ENCODE results near the gene EHMT1. TPM values are rescaled to one million over a fixed set of nuclear protein-coding genes. Genes with fewer than 3 reads are reported as not detected.
"Not testable (repeated sequence)": the region's sequence is repeated elsewhere in the genome, so short reads cannot be mapped to it uniquely, and the experiment has no call there.

Gene EHMT1
- total RNA-seq, 4 donors from 2014 or later: 77.1 to 149 (median 86.6) TPM

GRCh38 chr9:137723783-137724445, 105.1 kb downstream of the EHMT1 start:
- no peak for DNase-seq (ENCODE audit: low spot score in 2 of 2)
- H3K9me3 ChIP-seq: no peaks in the 10 kb centered on the region
- no peak for TF ChIP-seq EP300 (IDR thresholded peaks at IDR 0.05)
- TF ChIP-seq POLR2AphosphoS5 (IDR thresholded peaks at IDR 0.05): no peak
- TF ChIP-seq POLR2A (IDR thresholded peaks at IDR 0.05): no peak
- TF ChIP-seq CTCF (IDR thresholded peaks at IDR 0.05): no peak
- H3K4me1 ChIP-seq: peaks cover 4% of the 10 kb centered on the region
- peaks cover 39% of the 10 kb centered on the region for H3K36me3 ChIP-seq
- H3K27me3 ChIP-seq: no peaks in the 10 kb centered on the region
- H3K4me3 ChIP-seq: no peak overlapping the region
- peak overlapping the region; percentile 26 for H3K27ac ChIP-seq
- 85% methylated on average over 14 of the region's 15 CpGs for WGBS

DNA sequence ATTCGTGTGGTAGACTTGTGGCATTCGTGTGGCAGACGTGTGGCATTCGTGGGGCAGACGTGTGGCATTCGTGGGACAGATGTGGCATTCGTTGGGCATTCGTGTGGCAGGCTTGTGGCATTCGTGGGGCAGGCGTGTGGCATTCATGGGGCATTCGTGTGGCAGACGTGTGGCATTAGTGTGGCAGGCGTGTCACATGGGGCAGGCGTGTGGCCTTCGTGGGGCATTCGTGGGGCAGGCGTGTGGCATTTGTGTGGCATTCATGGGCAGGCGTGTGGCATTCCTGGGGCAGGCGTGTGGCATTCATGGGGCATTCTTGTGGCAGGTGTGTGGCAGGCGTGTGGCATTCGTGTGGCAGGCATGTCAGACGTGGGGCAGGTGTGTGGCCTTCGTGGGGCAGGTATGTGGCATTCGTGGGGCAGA, 106.0 kb downstream of the EHMT1 start:
- no peaks in the 10 kb centered on the region for H3K27me3 ChIP-seq
- H3K4me3 ChIP-seq: no peak overlapping the region
- no peak for DNase-seq (ENCODE audit: low spot score in 2 of 2)
- no peaks in the 10 kb centered on the region for H3K9me3 ChIP-seq
- H3K27ac ChIP-seq: no peak overlapping the region
- H3K36me3 ChIP-seq: peaks cover 38% of the 10 kb centered on the region
- H3K4me1 ChIP-seq: peaks cover 4% of the 10 kb centered on the region
- TF ChIP-seq CTCF (IDR thresholded peaks at IDR 0.05) (no peak), EP300 (IDR thresholded peaks at IDR 0.05) (no peak), POLR2A (IDR thresholded peaks at IDR 0.05) (no peak), POLR2AphosphoS5 (IDR thresholded peaks at IDR 0.05) (no peak)
- 93% methylated on average over 22 of the region's 24 CpGs for WGBS

DNA sequence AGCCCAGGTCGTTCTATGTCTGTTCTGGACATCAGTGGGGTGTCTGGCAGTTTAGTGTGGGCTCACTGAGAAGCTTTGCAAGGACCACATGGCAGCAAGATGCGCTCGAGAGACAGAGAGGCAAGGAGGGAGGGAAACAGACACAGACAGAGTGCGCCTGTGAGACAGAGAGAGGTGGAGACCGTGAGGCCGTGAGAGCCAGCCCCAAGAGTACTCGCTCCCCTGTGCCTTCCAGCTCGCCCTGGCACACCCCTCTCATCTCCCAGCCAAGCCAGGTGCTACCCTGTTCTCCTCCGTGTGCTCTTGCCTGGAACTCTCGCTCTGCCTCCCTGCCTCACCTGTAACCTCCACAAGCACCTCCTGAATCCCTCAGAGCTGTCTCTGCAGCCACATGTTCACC, 106.8 kb downstream of the EHMT1 start:
- peaks cover 40% of the 10 kb centered on the region for H3K36me3 ChIP-seq
- H3K9me3 ChIP-seq: no peaks in the 10 kb centered on the region
- no peak for DNase-seq (ENCODE audit: low spot score in 2 of 2)
- H3K27ac ChIP-seq: no peak overlapping the region
- no peak for TF ChIP-seq POLR2A (IDR thresholded peaks at IDR 0.05)
- no peak for TF ChIP-seq POLR2AphosphoS5 (IDR thresholded peaks at IDR 0.05)
- TF ChIP-seq CTCF (IDR thresholded peaks at IDR 0.05): no peak
- no peak for TF ChIP-seq EP300 (IDR thresholded peaks at IDR 0.05)
- H3K4me1 ChIP-seq: peaks cover 2% of the 10 kb centered on the region
- no peak overlapping the region for H3K4me3 ChIP-seq
- H3K27me3 ChIP-seq: no peaks in the 10 kb centered on the region
- 88% methylated on average over 10 of the region's 10 CpGs for WGBS

GRCh38 chr9:137726336-137726735, 107.5 kb downstream of the EHMT1 start:
- H3K4me3 ChIP-seq; H3K9me3 ChIP-seq; H3K27me3 ChIP-seq; DNase-seq (ENCODE audit: low spot score in 2 of 2); H3K4me1 ChIP-seq; H3K27ac ChIP-seq: not testable (repeated sequence)
- 89% methylated on average over 11 of the region's 19 CpGs for WGBS
- peaks cover 41% of the 10 kb centered on the region for H3K36me3 ChIP-seq

DNA sequence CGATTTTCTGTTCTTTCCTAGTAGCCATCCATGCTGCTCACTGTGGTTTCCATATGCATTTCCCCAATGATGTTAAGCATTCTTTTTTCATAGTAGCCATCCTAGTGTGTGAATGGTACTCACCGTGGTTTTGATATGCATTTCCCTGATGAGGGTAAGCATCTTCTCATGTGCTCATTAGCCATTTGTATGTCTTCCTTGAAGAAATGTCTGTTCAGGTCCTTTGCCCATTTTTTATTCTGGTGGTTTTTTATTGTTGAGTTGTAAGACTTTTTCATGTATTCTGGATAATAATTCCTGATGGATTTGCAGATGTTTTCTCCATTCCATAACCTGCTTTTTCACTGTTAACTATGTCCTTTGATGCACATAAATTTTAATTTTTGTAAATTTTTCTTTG, 108.0 kb downstream of the EHMT1 start:
- no peak for DNase-seq (ENCODE audit: low spot score in 2 of 2)
- no peak overlapping the region for H3K27ac ChIP-seq
- no peaks in the 10 kb centered on the region for H3K9me3 ChIP-seq
- peaks cover 44% of the 10 kb centered on the region for H3K36me3 ChIP-seq
- TF ChIP-seq EP300 (IDR thresholded peaks at IDR 0.05): no peak
- TF ChIP-seq POLR2A (IDR thresholded peaks at IDR 0.05): no peak
- no peak for TF ChIP-seq POLR2AphosphoS5 (IDR thresholded peaks at IDR 0.05)
- no peak for TF ChIP-seq CTCF (IDR thresholded peaks at IDR 0.05)
- no peaks in the 10 kb centered on the region for H3K27me3 ChIP-seq
- WGBS: 95% methylated on average over 2 of the region's 2 CpGs
- H3K4me3 ChIP-seq: no peak overlapping the region
- H3K4me1 ChIP-seq: peaks cover 2% of the 10 kb centered on the region

DNA sequence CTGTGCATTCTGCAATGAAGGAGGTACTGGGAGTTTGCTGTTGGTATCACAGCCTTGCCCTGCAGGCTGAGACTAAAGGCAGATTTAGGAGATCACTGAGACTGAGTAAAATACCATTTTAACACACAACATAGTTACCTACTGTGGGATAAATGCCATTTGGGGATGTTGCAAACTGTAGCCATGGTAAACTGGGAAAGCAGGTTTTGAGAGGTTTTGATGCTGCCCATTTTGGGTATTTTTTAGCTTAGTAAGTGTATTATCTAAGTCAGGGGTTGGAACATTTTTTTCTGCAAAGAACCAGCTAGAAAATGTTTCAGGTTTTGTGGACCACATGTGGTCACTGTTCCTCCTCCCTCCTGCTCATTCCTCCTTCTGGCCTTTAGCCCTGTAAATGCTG, 108.9 kb downstream of the EHMT1 start:
- H3K27ac ChIP-seq: no peak overlapping the region

More for the DNA sequence above, 108.9 kb downstream of the EHMT1 start:
- peaks cover 2% of the 10 kb centered on the region for H3K4me1 ChIP-seq
- no peaks in the 10 kb centered on the region for H3K9me3 ChIP-seq
- TF ChIP-seq POLR2AphosphoS5 (IDR thresholded peaks at IDR 0.05): no peak
- TF ChIP-seq EP300 (IDR thresholded peaks at IDR 0.05): no peak
- no peak for TF ChIP-seq CTCF (IDR thresholded peaks at IDR 0.05)
- no peak for DNase-seq (ENCODE audit: low spot score in 2 of 2)
- no peaks in the 10 kb centered on the region for H3K27me3 ChIP-seq
- peaks cover 54% of the 10 kb centered on the region for H3K36me3 ChIP-seq
- H3K4me3 ChIP-seq: no peak overlapping the region
